Measurements from ENCODE around the gene PEAK1.

The PEAK1 gene

GRCh38 chr15:77285057-77285997, 134.6 kb downstream of the PEAK1 start:
- H4K91ac ChIP-seq (ENCODE audit: low read depth, low read length) = no peak overlapping the region
- H3K27ac ChIP-seq (ENCODE audit: low read depth, low read length) = no peak overlapping the region
- no peak overlapping the region for H4K8ac ChIP-seq (ENCODE audit: low read depth, low read length)
- no peak overlapping the region for H3K4me3 ChIP-seq (ENCODE audit: low read depth, low read length)
- H3K79me2 ChIP-seq (ENCODE audit: control insufficient read depth, insufficient read depth, low read length, poor library complexity) = no peaks in the 10 kb centered on the region
- no peak overlapping the region for H2BK5ac ChIP-seq (ENCODE audit: low read depth, low read length, poor library complexity)
- no peak overlapping the region for H3K23ac ChIP-seq (ENCODE audit: low read length)
- no CpG with 5 or more reads among the region's 12 CpGs for WGBS (ENCODE audit: extremely low coverage, insufficient coverage, insufficient read length)
- H3K9me3 ChIP-seq (ENCODE audit: insufficient read depth, low read depth, low read length) = no peaks in the 10 kb centered on the region
- H2BK12ac ChIP-seq (ENCODE audit: low read length) = no peak overlapping the region
- H3K36me3 ChIP-seq (ENCODE audit: control insufficient read depth in 1 of 2, insufficient read depth in 2 of 2, low read length in 2 of 2) = no peaks in the 10 kb centered on the region
- no peak overlapping the region for H3K18ac ChIP-seq (ENCODE audit: low read length)
- H2AFZ ChIP-seq (ENCODE audit: insufficient read depth, low read length, poor library complexity) = no peak overlapping the region
- no peak overlapping the region for H3K9ac ChIP-seq (ENCODE audit: low read length)
- no peak overlapping the region for H4K12ac ChIP-seq (ENCODE audit: low read depth, low read length)
- H3K79me1 ChIP-seq (ENCODE audit: low read length) = no peaks in the 10 kb centered on the region
- no peaks in the 10 kb centered on the region for H3K27me3 ChIP-seq (ENCODE audit: insufficient read depth, low read length)
- no peak overlapping the region for H2AK5ac ChIP-seq (ENCODE audit: low read length)
- no peak overlapping the region for H3K14ac ChIP-seq (ENCODE audit: low read length)
- no peaks in the 10 kb centered on the region for H3K4me1 ChIP-seq (ENCODE audit: control insufficient read depth in 1 of 2, insufficient read depth in 2 of 2, low read length in 2 of 2)
- no peak overlapping the region for H2BK120ac ChIP-seq (ENCODE audit: insufficient read depth, low read length, poor library complexity)
- H3K4ac ChIP-seq (ENCODE audit: low read depth, low read length) = no peak overlapping the region
- no peak for DNase-seq
- H3K4me2 ChIP-seq (ENCODE audit: low read length) = no peak overlapping the region

- Histone ChIP-seq H3K36me3 (ENCODE audit: control insufficient read depth in 1 of 2, insufficient read depth in 2 of 2, low read length in 2 of 2) (no peaks in the 10 kb centered on the region), H2AFZ (ENCODE audit: insufficient read depth, low read length, poor library complexity) (no peak overlapping the region), H3K9me3 (ENCODE audit: insufficient read depth, low read depth, low read length) (no peaks in the 10 kb centered on the region), H3K4me1 (ENCODE audit: control insufficient read depth in 1 of 2, insufficient read depth in 2 of 2, low read length in 2 of 2) (no peaks in the 10 kb centered on the region), H3K18ac (ENCODE audit: low read length) (no peak overlapping the region), H3K79me1 (ENCODE audit: low read length) (no peaks in the 10 kb centered on the region), H3K27ac (ENCODE audit: low read depth, low read length) (no peak overlapping the region), H3K4me2 (ENCODE audit: low read length) (no peak overlapping the region), H3K14ac (ENCODE audit: low read length) (no peak overlapping the region), H2BK120ac (ENCODE audit: insufficient read depth, low read length, poor library complexity) (no peak overlapping the region), H3K79me2 (ENCODE audit: control insufficient read depth, insufficient read depth, low read length, poor library complexity) (no peaks in the 10 kb centered on the region), H4K91ac (ENCODE audit: low read depth, low read length) (no peak overlapping the region), H3K4me3 (ENCODE audit: low read depth, low read length) (no peak overlapping the region), H2BK12ac (ENCODE audit: low read length) (no peak overlapping the region), H3K4ac (ENCODE audit: low read depth, low read length) (no peak overlapping the region), H3K27me3 (ENCODE audit: insufficient read depth, low read length) (no peaks in the 10 kb centered on the region), H3K23ac (ENCODE audit: low read length) (no peak overlapping the region), H3K9ac (ENCODE audit: low read length) (no peak overlapping the region), H4K12ac (ENCODE audit: low read depth, low read length) (no peak overlapping the region), H4K8ac (ENCODE audit: low read depth, low read length) (no peak overlapping the region), H2AK5ac (ENCODE audit: low read length) (no peak overlapping the region), H2BK5ac (ENCODE audit: low read depth, low read length, poor library complexity) (no peak overlapping the region)
- WGBS (ENCODE audit: extremely low coverage, insufficient coverage, insufficient read length) = no CpG with 5 or more reads among the region's 2 CpGs
- DNase-seq = no peak
Observed at GRCh38 chr15:77282333-77282732, 137.6 kb downstream of the PEAK1 start.

GRCh38 chr15:77276943-77277342, 143.0 kb downstream of the PEAK1 start:
- Histone ChIP-seq H3K4me1 (ENCODE audit: control insufficient read depth in 1 of 2, insufficient read depth in 2 of 2, low read length in 2 of 2) (no peaks in the 10 kb centered on the region), H3K36me3 (ENCODE audit: control insufficient read depth in 1 of 2, insufficient read depth in 2 of 2, low read length in 2 of 2) (no peaks in the 10 kb centered on the region), H2AFZ (ENCODE audit: insufficient read depth, low read length, poor library complexity) (no peak overlapping the region), H2BK120ac (ENCODE audit: insufficient read depth, low read length, poor library complexity) (no peak overlapping the region), H3K9me3 (ENCODE audit: insufficient read depth, low read depth, low read length) (no peaks in the 10 kb centered on the region), H3K79me2 (ENCODE audit: control insufficient read depth, insufficient read depth, low read length, poor library complexity) (no peaks in the 10 kb centered on the region), H3K79me1 (ENCODE audit: low read length) (no peaks in the 10 kb centered on the region), H3K4me2 (ENCODE audit: low read length) (no peak overlapping the region), H3K23ac (ENCODE audit: low read length) (no peak overlapping the region), H3K4ac (ENCODE audit: low read depth, low read length) (no peak overlapping the region), H3K27me3 (ENCODE audit: insufficient read depth, low read length) (no peaks in the 10 kb centered on the region), H3K18ac (ENCODE audit: low read length) (no peak overlapping the region), H3K27ac (ENCODE audit: low read depth, low read length) (no peak overlapping the region), H4K91ac (ENCODE audit: low read depth, low read length) (no peak overlapping the region), H3K4me3 (ENCODE audit: low read depth, low read length) (no peak overlapping the region), H3K14ac (ENCODE audit: low read length) (no peak overlapping the region), H2BK12ac (ENCODE audit: low read length) (no peak overlapping the region), H2BK5ac (ENCODE audit: low read depth, low read length, poor library complexity) (no peak overlapping the region), H4K12ac (ENCODE audit: low read depth, low read length) (no peak overlapping the region), H2AK5ac (ENCODE audit: low read length) (no peak overlapping the region), H3K9ac (ENCODE audit: low read length) (no peak overlapping the region), H4K8ac (ENCODE audit: low read depth, low read length) (no peak overlapping the region)
- no peak for DNase-seq
- no CpG with 5 or more reads among the region's 1 CpG for WGBS (ENCODE audit: extremely low coverage, insufficient coverage, insufficient read length)

GRCh38 chr15:77276096-77276495, 143.8 kb downstream of the PEAK1 start:
- Histone ChIP-seq H3K79me1 (ENCODE audit: low read length) (no peaks in the 10 kb centered on the region), H3K4me1 (ENCODE audit: control insufficient read depth in 1 of 2, insufficient read depth in 2 of 2, low read length in 2 of 2) (no peaks in the 10 kb centered on the region)
- no CpG with 5 or more reads among the region's 3 CpGs for WGBS (ENCODE audit: extremely low coverage, insufficient coverage, insufficient read length)

More at GRCh38 chr15:77276096-77276495, 143.8 kb downstream of the PEAK1 start:
- H4K8ac ChIP-seq (ENCODE audit: low read depth, low read length) = no peak overlapping the region
- no peak overlapping the region for H4K91ac ChIP-seq (ENCODE audit: low read depth, low read length)
- H3K27me3 ChIP-seq (ENCODE audit: insufficient read depth, low read length) = no peaks in the 10 kb centered on the region
- H3K27ac ChIP-seq (ENCODE audit: low read depth, low read length) = no peak overlapping the region
- H2AK5ac ChIP-seq (ENCODE audit: low read length) = no peak overlapping the region
- H3K36me3 ChIP-seq (ENCODE audit: control insufficient read depth in 1 of 2, insufficient read depth in 2 of 2, low read length in 2 of 2) = no peaks in the 10 kb centered on the region
- no peak overlapping the region for H3K4ac ChIP-seq (ENCODE audit: low read depth, low read length)
- H3K79me2 ChIP-seq (ENCODE audit: control insufficient read depth, insufficient read depth, low read length, poor library complexity) = no peaks in the 10 kb centered on the region
- H3K9me3 ChIP-seq (ENCODE audit: insufficient read depth, low read depth, low read length) = no peaks in the 10 kb centered on the region
- no peak overlapping the region for H2BK12ac ChIP-seq (ENCODE audit: low read length)
- H4K12ac ChIP-seq (ENCODE audit: low read depth, low read length) = no peak overlapping the region
- DNase-seq = no peak
- no peak overlapping the region for H3K4me3 ChIP-seq (ENCODE audit: low read depth, low read length)
- no peak overlapping the region for H3K23ac ChIP-seq (ENCODE audit: low read length)
- no peak overlapping the region for H2AFZ ChIP-seq (ENCODE audit: insufficient read depth, low read length, poor library complexity)
- no peak overlapping the region for H3K14ac ChIP-seq (ENCODE audit: low read length)
- no peak overlapping the region for H3K9ac ChIP-seq (ENCODE audit: low read length)
- H3K18ac ChIP-seq (ENCODE audit: low read length) = no peak overlapping the region
- no peak overlapping the region for H3K4me2 ChIP-seq (ENCODE audit: low read length)
- no peak overlapping the region for H2BK5ac ChIP-seq (ENCODE audit: low read depth, low read length, poor library complexity)
- H2BK120ac ChIP-seq (ENCODE audit: insufficient read depth, low read length, poor library complexity) = no peak overlapping the region

Data from trophoblast cell (in vitro differentiated cells and primary cell).